ENCODE data around the gene CMIP. TPM values are rescaled to one million over a fixed set of nuclear protein-coding genes. Genes with fewer than 3 reads are reported as not detected.

The CMIP gene
- total RNA-seq, 1 experiment from 2014 or later, result 48.2 TPM

DNA sequence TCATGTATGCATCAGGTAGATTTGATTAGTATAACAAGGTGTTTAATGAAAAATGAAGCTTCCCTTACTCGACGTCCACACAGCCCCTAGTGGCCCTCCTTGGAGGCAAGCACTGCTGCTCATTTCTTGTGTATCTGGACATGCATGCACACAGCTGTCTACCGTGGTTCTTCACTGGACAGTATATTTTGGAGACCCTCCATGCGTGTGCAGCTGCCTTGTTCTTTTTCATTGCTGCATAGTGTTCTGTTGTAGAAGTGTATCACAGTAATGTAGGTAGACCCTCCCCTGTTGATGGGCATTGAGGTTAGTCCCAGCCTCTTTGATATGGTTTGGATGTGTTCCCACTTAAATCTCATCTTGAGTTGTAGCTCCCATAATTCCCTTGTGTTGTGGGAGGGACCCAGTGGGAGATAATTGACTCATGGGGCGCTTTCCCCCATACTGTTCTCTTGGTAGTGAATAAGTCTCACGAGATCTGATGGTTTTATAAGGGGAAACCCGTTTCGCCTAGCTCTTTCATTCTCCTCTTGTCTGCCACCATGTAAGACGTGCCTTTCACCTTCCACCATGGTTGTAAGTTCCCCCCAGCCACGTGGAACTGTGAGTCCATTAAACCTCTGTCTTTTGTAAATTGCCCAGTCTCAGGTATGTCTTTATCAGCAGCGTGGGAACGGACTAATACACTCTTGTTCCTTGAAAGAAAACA lies 6.3 kb downstream of the CMIP start:
- no peak overlapping the region for H4K5ac ChIP-seq (ENCODE audit: insufficient read length, low read depth, low read length)
- no peak overlapping the region for H4K91ac ChIP-seq (ENCODE audit: insufficient read length, low read depth, low read length)
- peaks cover 76 to 82% of the 10 kb centered on the region in 2 experiments for H3K4me1 Mint-ChIP-seq
- no peak overlapping the region for H3K4me3 Mint-ChIP-seq
- no peak overlapping the region for H3K9ac ChIP-seq (ENCODE audit: extremely low read depth, insufficient read length, low read length)
- H3K27me3 ChIP-seq (ENCODE audit: insufficient read depth, low read length), result no peaks in the 10 kb centered on the region
- no peak overlapping the region for H2AFZ ChIP-seq (ENCODE audit: low read length)
- H3K27ac Mint-ChIP-seq, result peak overlapping the region in 2 of 3 experiments; percentile 30 to 81; a peak in 2 of 7 replicates
- H3K23me2 ChIP-seq (ENCODE audit: insufficient read length, low read depth, low read length, poor library complexity, severe bottlenecking), result peaks cover 10% of the 10 kb centered on the region
- H3T11ph ChIP-seq (ENCODE audit: low read length), result no peak overlapping the region
- H3K23ac ChIP-seq (ENCODE audit: insufficient read length, low read depth, low read length), result no peak overlapping the region
- H3K14ac ChIP-seq (ENCODE audit: insufficient read depth, low read length), result no peak overlapping the region
- H2BK12ac ChIP-seq (ENCODE audit: insufficient read length, low read depth, low read length), result no peak overlapping the region
- peaks cover 66% of the 10 kb centered on the region; the same call in 1 of the 2 replicates for H3K79me2 ChIP-seq (ENCODE audit: insufficient read depth, low read length)
- no peak overlapping the region for H3K27ac ChIP-seq (ENCODE audit: insufficient read length, low read depth, low read length)
- H3K9me3 Mint-ChIP-seq, result no peaks in the 10 kb centered on the region
- no peaks in the 10 kb centered on the region for H3K9me3 ChIP-seq (ENCODE audit: control insufficient read depth, low read depth, low read length)
- H2BK120ac ChIP-seq (ENCODE audit: low read depth, low read length, poor library complexity, severe bottlenecking), result no peak overlapping the region
- H4K8ac ChIP-seq (replicated peaks; ENCODE audit: insufficient read length, low read depth, low read length), result no peak overlapping the region
- no CpG with 5 or more reads among the region's 12 CpGs for WGBS (ENCODE audit: extremely low coverage, insufficient read length, low lambda C conversion rate)
- no peak overlapping the region for H2BK20ac ChIP-seq (ENCODE audit: low read depth, low read length, poor library complexity, severe bottlenecking)
- H2BK5ac ChIP-seq (ENCODE audit: insufficient read length, low read length), result no peak overlapping the region
- no peak for DNase-seq
- H3K79me1 ChIP-seq (ENCODE audit: insufficient read depth, low read depth, low read length, poor library complexity, severe bottlenecking), result peaks cover 5% of the 10 kb centered on the region
- H4K20me1 ChIP-seq (ENCODE audit: control insufficient read depth, insufficient read depth, insufficient read length), result no peaks in the 10 kb centered on the region
- no peak overlapping the region for H2AK5ac ChIP-seq (ENCODE audit: insufficient read length, low read length)
- peaks cover 12% of the 10 kb centered on the region; the same call in 1 of the 2 replicates for H3K4me1 ChIP-seq (ENCODE audit: insufficient read depth, low read length)
- H2BK15ac ChIP-seq (ENCODE audit: low read depth, low read length), result no peak overlapping the region
- H3K4ac ChIP-seq (ENCODE audit: low read depth, low read length), result no peak overlapping the region
- H3K36me3 Mint-ChIP-seq (ENCODE audit: insufficient read depth in 1 of 3, low read depth in 3 of 3), result peaks cover 0 to 15% (median 10%) of the 10 kb centered on the region in 3 experiments; a peak in 4 of 7 replicates
- no peaks in the 10 kb centered on the region; the same call in 1 of the 2 replicates for H3K27me3 Mint-ChIP-seq (ENCODE audit: low read depth)
- no peak overlapping the region for H3K4me2 ChIP-seq (ENCODE audit: insufficient read depth, insufficient read length, low read length)
- TF ChIP-seq, protein P1, sequence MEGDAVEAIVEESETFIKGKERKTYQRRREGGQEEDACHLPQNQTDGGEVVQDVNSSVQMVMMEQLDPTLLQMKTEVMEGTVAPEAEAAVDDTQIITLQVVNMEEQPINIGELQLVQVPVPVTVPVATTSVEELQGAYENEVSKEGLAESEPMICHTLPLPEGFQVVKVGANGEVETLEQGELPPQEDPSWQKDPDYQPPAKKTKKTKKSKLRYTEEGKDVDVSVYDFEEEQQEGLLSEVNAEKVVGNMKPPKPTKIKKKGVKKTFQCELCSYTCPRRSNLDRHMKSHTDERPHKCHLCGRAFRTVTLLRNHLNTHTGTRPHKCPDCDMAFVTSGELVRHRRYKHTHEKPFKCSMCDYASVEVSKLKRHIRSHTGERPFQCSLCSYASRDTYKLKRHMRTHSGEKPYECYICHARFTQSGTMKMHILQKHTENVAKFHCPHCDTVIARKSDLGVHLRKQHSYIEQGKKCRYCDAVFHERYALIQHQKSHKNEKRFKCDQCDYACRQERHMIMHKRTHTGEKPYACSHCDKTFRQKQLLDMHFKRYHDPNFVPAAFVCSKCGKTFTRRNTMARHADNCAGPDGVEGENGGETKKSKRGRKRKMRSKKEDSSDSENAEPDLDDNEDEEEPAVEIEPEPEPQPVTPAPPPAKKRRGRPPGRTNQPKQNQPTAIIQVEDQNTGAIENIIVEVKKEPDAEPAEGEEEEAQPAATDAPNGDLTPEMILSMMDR (conservative IDR thresholded peaks at IDR 0.05), result peak; percentile 26; the same call in 1 of the 3 replicates
- no peak overlapping the region for H3K18ac ChIP-seq (ENCODE audit: insufficient read length, low read depth, low read length)
- H3K56ac ChIP-seq (ENCODE audit: insufficient read length, low read depth, low read length), result no peak overlapping the region

Data from H9 (cell line).